Fibroblast of the aortic adventitia (primary cell): ENCODE measurements around the gene TMEM198. TPM values are rescaled to one million over a fixed set of nuclear protein-coding genes. Genes with fewer than 3 reads are reported as not detected.

Source experiments
- DNase-seq: peaks from one replicate; pipeline ENCODE4 v3.0.0-alpha.2; 2010; ENCODE audit warnings: low read depth
- H3K4me3 ChIP-seq: 2 replicates; pipeline ENCODE4 v1.5.1; 2011; ENCODE audit warnings: low read depth, mild to moderate bottlenecking, control low read depth, low read length, moderate library complexity
- CTCF ChIP-seq: IDR thresholded peaks from 2 replicates; pipeline ENCODE4 v1.5.1; 2011; ENCODE audit warnings: mild to moderate bottlenecking, low read length, control low read depth, inconsistent platforms; ENCODE audit not compliant: insufficient read depth
- total RNA-seq: library from RNA; depleted of rRNA; stranded (reverse); fragments of >200 nt; gene quantifications from 2 replicates; pipeline ENCODE4 v1.2.3, GENCODE V29; 2012; ENCODE audit warnings: low replicate concordance

TMEM198 gene
- total RNA-seq, 1 donor, result 1.1 TPM

- no peak overlapping the region for H3K4me3 ChIP-seq
- no peak for DNase-seq
- TF ChIP-seq CTCF, result no peak
Measured at GRCh38 chr2:219539926-219540678, 3.7 kb upstream of the TMEM198 start.

- TF ChIP-seq CTCF, result no peak
- no peak for DNase-seq
- no peak overlapping the region for H3K4me3 ChIP-seq
Measured at GRCh38 chr2:219540784-219541504, 2.9 kb upstream of the TMEM198 start.

GRCh38 chr2:219541611-219542180 lies 2.1 kb upstream of the TMEM198 start:
- H3K4me3 ChIP-seq, result peak overlapping the region; percentile 80
- DNase-seq, result peak; percentile 52

GRCh38 chr2:219542931-219543595 lies 765 bp upstream of the TMEM198 start:
- TF ChIP-seq CTCF, result no peak
- peak overlapping the region; percentile 80 for H3K4me3 ChIP-seq
- peak; percentile 25 for DNase-seq

More at GRCh38 chr2:219541611-219542180, 2.1 kb upstream of the TMEM198 start:
- TF ChIP-seq CTCF, result peak; percentile 83

DNA sequence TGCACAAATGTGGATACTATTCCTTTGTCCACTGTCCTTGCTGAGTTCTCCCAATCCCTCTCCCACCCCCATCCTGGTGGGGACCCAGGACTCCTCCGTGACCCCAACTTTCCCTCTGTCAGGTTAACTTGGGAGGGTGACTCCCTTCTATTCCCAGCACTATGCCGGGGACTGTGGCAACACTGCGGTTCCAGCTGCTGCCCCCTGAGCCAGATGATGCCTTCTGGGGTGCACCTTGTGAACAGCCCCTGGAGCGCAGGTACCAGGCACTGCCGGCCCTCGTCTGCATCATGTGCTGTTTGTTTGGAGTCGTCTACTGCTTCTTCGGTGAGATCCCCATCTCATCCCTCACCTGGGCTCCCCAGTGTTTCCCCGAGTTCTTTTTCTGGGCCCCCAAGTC lies 739 bp downstream of the TMEM198 start:
- no peak for DNase-seq
- TF ChIP-seq CTCF, result no peak
- H3K4me3 ChIP-seq, result peak overlapping the region; percentile 80

GRCh38 chr2:219545295-219545942 lies 1.6 kb downstream of the TMEM198 start:
- H3K4me3 ChIP-seq, result no peak overlapping the region
- TF ChIP-seq CTCF, result no peak
- DNase-seq, result no peak
